Measurements from ENCODE around the gene SETBP1.

Gene SETBP1

DNA sequence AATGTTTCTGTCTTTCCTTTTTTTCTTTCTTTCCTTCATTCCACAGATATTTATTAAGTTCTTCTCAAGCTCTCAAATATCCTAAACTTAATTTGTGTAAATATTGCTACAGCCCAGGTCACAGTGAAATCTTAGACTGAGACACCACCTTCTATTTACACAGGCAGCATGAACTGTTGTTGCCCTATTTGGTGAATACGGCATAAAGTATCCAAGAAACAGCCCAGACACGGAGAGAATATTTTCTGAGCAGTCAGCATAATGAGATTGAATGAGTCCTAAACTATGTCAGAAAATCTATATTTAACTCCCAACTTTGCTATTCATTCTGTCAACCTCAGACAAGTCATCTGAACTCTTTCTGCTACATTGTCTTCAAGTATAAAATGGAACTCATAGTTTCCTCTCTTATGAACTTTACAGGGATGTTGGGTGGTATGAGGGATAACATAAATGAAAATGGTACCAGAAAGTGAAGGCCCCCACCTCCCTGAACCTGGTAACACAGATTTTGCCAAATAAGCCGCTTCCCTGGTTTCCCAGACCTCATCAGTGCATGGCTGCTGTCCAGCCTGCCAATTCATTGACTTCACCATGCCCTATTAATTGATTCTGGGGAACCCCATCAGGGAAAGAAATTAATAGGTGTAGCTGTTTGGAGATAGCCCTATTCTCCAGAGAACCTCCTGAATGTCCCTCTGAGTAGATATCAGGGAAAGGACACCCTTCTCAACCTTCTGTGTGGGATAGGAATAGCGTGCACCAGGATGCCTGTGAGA lies 235.9 kb downstream of the SETBP1 start:
- no peak for DNase-seq

DNA sequence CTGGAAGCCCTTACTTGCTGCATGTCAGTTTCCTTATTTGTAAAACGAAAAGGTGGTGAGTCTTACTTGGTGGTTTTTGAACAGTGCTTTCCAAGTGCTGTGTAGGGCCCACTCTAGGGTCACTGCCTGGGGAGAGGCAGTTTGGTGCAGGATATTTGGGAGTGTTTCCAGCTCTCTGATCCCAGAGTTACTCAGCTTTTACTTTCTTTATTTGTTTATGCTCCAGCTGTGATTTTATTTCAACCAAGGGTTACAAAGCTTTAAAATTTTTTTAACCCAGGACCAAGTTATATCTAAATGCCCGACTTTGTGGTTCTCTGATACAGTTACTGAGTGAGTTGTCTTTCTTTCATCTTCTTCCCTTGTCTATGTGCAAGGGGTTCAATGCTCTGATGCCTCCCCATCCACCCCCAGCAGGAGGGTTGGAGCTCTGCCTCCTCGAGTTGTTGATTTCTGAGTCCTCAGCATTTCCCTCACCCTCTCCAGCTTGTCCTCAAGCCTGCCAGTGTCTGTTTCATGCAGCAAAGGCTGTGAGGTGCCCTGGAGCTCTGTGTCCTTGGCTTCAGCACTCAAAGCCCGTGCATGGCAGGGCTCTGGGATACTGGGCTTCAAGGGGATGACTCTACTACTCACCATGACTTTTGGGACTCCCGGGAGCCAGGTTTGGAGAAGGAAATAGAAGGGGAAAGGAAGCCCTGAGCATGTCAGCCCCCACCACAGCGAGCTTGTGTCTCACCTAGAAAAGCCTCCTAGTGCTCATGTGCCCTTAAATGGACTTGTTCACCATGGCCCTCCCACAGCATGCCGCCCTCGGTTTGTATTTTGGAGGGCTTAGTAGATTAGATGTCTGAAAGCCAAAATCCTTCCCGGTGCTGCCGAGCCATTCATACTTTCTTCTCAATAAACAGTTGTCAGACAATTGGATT lies 236.8 kb downstream of the SETBP1 start:
- DNase-seq: no peak

DNA sequence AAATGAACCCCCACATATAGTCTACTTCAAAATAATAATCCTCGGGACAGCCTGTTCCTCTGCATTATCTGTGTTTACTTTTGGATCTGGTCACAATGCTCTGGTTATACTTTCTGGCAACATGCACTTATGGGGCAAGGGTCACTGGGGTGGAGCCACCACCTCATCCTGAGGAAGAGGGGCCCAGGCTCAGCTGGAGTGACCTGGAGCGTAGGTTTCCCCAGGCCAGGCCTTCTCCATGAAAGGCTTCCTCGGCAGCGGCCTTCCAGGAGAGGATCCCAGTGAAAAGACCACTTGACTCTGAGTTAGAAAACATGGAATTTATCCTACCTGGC lies 237.4 kb downstream of the SETBP1 start:
- no peak for DNase-seq

DNA sequence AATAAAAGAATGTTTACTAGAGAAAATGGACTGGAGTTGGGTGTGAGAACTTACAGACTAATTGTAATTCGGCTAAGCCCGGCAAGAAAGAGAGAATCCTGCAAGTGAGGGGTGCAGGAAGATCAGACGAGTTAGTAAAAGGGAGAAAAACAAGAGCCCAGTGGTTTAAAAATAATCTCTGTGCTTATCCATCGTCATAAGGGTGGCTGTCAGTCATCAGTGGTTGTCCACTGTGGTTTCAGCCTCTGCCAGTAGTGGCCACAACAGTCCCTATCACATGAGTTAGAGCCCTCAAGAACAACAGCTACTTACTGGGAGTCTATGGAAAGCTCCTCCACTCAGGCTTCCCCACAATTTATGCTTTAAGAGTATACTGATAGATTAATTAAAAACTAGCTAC lies 239.8 kb downstream of the SETBP1 start:
- DNase-seq: no peak

DNA sequence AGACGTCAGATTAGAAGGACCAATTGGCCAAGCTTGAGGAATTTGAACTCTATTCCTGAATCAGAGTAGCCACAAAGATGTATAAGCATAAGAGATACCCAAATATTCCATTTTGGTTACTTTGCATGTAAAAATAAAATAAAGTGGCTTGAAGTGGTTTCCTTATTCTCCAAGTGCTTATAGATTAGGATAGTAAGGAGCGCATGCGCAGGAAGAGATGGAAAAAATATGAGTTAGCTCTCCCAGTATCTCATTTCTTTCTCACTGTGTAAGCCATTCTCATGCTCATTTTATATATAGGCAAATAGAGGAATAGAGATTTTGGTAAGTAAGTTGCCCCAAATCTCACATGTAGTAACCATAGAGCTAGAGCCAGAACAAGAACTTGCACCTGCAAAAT lies 241.3 kb downstream of the SETBP1 start:
- DNase-seq: no peak

DNA sequence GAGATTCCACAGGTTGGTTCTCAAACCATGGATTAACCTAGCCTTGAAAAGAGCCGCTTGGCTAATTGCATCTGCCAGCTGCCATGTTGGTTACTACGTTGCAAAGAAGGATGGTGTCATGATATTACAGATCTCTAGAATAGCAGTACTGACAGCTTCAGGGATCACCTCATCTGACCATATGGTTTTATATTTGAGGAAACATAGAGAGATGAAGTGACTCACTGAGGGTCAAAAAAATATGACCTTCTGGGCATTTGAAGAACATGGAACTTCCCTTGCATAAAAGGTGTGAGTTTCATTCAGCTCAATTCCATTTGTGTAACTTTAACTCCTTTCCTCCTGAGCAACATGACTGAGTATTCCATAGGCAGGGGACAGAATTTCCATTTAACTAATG lies 242.3 kb downstream of the SETBP1 start:
- no peak for DNase-seq

DNA sequence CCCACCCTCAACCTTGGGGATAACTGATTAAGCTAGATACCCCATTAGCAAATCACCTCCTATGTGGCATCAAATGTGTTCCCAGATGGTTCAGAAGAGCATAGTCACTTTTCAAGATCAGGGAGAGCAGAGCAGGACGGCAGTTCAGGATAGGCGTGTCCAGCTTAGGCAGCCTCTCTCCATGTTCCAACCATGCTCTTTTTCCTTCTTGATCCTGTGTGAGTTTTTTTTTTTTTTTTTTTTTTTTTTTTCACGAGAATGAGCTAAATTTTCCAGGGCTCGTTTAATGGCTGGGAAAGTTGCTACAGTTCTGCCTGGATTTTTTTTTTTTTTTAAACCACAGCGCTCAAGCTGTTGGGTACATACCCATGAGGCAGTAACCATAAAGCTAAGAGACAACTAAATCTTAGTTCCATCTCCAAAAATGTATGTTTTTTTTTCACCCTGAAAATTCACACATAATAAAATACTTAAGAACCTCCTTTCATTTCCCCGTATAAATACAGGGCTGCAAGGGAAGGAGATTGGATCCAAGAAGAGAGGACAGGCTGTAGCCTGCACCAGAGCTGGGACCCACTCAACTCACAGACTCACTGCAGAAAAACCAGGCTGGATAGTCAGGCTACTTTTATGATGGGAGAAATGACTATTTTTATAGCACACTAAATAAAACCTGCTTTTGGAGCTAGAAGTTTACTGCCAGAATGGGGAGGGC lies 244.3 kb downstream of the SETBP1 start:
- no peak for DNase-seq

DNA sequence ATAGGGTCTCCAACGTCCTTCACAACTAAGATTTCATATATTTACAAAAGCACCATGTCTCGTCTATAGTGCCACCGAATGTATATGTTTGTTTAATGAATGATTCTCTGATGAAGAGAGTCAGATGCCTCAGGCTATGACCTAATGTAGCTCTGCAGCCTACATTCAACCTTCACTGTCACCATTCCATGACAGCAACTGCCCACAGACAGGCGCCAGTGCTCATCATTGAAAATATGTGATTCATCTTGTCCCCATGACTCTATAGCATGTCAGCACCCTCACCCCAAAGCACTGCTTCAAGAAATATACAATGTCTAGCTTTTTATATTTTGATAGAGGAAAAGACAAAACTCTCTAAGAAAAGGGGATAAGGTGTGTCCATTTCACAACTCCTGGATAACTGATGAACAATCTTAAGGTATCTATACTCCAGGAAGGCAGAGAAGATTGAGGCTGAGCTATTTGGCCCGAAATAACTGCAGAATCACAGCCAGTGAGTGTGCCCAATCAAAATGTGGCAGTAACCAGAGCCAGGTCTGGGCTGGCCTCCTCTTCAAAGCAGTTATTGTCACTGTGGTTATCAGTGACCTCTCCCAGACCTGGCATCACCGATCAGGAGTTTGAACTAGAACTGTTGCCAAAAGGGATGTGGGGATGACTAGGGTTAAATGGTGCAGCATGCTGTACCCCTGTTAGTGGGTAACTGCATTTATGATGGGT lies 246.6 kb downstream of the SETBP1 start:
- peak in 1 of 2 donors; percentile 27 for DNase-seq

DNA sequence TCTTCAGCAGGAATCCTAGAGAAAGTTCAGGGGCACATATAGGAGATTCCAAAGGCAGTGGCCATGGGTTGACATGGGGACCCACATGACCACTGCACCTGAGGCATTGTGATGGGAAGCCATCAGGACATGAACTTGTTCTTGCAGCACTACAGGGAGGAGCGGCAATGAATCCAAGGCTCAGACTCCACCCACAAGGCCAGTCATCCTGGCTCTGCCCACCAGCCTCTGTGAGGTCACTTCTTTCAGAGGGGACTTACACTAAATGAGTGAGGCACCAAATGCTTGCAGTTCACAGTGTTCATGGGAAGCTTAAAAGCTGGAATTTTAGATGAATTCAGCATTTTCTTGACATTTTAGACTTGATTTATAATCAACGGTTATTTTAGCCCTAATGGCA lies 254.2 kb downstream of the SETBP1 start:
- DNase-seq: no peak

DNA sequence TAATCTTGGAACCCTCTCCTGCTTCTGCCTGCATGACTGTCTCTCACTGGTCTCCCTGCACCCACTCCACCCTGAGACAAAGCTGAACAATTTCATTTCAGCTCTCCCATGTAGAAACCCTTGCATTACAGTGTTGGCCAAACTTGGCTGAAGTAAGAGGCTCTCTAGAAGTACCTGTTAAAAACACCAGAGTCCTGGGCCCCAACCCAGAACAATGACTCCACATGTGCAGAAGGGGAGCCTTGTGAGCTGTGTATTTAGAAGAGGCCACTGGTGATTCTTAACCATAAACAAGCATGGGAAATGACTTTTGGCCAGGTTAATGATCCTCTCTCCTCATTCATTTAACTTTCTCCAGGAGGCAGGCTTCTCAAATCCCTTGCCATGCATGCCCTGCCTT lies 254.8 kb downstream of the SETBP1 start:
- no peak for DNase-seq

DNA sequence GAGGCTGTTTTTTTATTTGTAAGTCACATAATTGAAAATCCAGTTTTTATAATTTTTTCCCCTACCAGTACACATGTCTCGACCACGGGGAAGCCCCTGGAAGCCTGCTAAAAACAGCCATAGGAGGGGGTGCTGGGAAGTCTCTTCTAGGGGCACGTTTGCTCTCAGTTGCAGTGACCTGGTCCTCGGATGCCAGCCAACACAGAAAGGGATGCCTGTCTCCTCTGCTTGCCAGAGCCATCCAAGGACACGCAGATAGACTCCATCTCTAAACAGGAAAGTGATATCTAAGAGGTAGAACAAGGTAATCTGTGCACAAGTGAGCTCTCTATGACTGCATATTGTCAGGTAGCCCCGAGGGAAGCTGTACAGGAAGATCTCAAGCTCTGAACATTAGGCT lies 255.8 kb downstream of the SETBP1 start:
- no peak for DNase-seq

DNA sequence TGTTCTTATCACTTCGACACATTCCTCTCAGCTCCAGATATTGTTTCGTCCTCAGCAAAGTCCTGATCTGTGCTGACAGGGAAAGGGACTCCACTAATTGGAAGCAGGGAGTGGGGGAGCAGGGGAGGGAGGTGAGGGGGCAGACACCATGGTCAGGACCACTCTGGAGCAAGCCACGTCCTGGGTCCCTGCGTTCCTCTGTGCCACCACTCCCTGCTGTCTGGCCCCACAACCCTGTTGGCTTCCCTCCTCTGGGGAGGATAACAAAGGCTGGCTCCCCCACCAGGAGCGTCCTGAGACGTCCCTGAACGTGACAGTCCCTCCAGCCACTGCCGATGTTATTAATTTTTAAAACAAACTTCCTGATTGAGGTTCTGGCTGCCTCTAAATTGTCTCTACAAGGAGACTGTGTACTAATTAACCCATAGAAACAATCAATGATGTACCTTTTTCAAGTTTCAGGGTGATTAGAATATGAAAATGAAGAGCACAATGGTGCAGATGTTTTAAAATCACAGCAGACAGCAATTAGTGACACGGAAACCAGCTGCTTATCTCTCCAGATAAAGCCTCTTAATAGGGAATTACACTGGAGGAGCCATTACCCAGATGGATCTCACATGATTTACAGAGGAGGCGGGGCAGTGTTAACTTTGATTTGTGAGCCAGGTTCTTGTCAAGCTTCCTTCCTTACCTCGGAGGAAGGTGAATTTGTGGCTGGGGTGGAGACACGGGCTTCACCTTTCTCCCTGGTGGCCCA lies 257.5 kb downstream of the SETBP1 start:
- DNase-seq: no peak

DNA sequence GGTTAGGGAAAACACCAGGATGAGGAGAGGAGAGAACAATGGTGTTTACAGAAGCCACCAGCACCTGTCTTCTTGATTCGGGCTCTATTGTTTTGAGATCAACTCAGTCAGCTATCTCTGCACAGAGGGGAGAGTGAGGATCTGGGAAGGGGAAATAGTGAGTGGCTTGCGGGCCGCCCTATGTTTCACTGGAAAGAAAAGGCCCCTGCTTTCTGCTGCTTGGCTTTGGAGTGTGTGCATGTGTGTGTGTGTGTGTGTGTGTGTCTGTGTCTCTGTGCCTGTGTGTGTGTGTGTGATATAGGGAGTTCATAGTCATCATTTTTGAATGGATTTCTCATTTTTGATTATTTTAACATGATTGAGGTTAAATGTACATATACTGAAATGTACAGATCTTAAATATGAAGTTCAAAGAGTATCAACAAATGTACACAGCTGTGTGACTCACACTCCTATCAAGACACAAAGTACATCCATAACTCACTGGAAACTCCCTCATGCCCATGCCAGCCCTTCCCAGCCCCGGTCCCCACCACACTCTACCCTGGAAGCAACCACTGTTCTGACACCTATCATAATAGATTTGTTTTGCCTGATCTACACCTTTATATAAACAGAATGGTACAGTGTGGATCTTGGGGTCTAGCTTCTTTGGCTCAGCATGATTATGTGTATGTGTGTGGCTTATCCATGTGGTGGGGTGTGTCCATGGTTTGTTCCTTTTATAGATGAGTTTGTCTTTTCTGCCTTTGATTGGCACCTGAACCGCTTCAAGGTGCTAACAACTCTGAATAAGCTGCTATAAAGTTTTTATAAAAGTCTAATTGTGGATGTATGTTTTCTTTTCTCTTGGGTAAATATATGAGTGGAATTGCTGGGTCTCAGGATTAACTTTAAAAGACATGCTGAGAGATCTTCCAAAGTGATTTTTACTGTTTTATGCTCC lies 258.3 kb downstream of the SETBP1 start:
- no peak for DNase-seq

DNA sequence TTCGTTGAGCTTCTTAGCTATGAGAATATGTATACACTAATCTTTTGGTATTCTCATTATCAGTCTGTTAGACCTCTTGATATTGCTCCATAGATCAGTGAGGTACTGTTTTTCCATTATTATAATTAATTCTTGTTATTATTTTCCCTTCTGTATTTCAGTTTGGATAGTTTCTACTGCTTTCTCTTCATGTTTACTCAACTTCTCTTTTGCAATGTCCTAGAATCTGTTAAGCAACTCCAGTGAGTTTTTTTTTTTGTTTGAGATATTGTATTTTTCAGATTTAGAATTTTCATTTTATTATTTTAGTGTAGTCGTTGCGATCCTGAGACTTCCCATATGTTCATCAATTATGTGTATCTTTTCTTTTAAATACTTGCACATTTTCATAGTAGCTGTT lies 260.8 kb downstream of the SETBP1 start:
- peak; percentile 20 to 35 for DNase-seq

DNA sequence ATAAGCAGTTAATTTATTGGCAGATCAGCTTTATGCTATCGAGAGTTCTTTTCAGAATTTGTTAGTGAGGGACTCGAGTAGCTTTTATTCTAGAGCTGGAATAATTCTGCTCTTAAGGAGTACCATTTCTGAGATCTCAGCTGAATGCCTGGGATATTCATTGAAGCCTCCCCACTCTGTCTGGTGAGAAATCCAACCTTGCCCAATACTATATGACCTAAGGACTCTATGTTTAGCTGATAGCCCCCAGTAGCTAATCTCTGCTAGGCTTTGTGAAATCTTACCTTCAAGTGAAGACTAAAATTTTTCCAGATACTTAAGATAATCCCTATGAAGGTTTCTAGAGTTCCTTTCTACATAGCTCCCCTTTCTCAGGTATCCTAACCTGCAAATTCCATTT lies 261.4 kb downstream of the SETBP1 start:
- peak in 1 of 2 donors; percentile 16 for DNase-seq

DNA sequence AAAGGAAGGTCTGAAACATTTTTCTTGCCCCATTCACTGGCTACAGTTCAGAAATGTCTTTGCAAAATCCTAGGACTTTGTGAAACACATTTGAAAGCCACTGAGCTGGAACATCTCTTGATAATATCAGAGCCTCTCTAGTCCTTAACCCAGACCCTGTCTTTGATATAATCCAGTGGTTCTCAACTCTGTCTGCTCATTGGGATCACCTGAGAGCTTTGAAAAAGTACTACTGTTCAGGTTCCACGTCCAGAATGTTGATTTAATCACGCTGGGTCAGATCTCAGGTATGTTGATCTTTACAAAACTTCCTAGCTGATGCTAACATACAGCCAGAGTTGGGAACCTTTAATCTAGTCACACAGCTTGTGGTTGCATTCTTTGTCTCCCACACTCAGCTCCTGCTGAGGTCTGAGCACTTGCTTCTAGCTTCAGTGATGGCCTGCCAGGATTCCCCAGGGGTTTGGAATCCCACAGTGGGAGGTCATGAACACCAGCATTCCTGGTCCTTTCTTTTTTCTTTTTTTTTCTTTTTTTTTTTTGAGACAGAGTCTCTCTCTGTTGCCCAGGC lies 262.7 kb downstream of the SETBP1 start:
- DNase-seq: no peak

DNA sequence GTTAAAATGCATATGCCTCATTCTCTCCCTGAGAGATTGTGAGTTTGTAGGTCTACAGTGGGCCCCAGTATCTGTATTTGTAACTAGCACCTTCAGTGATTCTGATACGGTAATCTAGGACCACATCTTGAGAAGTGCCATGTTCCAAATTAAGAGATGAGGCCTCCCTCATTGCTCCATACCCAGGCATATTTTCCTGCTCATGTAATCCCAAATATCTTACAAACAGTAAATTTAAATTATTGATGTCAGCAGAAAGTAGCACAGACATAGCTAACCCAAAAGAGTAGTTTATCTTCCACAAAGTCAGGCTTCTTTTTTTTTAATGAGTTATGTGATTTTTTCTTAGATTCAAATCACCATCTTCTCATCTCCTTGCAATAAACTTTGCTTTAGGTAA lies 263.8 kb downstream of the SETBP1 start:
- DNase-seq: no peak

DNA sequence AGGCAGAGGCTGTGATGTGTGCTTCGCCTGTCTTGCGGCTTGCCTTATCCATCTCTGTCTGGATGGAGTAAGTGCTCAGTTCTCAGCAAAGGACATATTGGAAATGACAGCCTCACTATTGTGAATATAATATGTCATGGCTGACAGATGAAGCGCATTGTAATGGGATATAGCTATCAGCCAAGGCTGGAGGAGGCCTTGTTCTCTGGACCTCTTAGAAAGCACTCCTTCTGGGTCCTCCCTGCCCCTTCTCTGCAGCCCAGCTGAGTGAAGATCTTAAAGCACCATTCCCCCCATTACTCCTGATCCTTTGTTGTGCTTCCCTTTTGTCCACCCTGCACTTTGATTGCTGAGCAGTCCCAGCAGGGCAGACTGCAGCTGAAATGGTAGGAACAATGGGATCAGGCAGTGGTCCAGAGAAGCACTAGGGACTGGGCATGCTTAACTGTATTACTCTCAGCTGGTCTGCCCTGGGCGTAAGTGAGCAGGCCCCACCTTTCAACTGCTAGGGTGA lies 265.3 kb downstream of the SETBP1 start:
- no peak for DNase-seq

DNA sequence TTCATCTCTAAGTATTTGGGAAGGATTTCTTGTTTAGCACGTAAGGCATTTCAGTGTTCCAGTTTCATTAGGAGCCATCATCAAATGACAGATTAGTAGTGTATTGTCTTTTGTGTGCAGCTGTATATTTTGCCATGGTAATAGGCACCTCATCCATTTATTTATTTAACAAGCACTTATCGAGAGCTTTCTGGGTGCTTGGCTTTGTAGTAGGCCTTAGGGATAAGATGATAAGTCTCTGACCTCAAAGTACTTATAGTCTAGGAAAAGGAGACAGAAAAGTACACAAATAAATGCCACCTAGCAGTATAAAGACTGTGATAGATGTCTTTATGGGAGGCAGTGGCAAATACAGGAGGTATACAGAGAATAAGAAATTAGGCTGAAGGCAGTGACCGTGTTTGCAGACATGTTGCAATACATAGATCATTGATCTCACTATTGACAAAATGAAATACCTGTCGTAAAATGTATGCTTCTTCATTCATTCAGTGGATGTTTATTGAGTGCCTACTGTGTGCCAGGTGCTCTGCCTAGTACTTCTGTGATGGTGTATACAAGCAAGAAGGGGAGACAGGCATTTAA lies 265.9 kb downstream of the SETBP1 start:
- DNase-seq: no peak

DNA sequence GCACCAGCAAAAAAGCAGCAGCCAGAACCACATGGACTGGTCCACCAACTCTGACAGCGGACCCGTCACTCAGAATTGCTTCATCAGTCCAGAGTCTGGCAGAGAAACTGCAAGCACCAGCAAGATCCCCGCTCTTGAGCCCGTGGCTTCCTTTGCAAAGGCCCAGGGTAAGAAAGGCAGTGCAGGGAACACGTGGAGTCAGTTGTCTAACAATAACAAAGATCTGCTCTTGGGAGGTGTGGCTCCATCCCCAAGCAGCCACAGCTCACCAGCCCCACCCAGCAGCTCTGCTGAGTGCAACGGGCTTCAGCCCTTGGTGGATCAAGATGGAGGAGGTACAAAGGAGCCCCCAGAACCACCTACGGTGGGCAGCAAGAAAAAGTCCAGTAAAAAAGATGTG lies 269.3 kb downstream of the SETBP1 start:
- DNase-seq: no peak

Data from inflammatory macrophage treated with lipopolysaccharide for 1 hour (primary cell).